Liver (tissue), 3 donors: ENCODE measurements around the gene CRISPLD2.

Source experiments
- FOXA2 ChIP-seq: IDR thresholded peaks from 2 replicates; pipeline ENCODE4 v1.6.1; 2016; ENCODE audit warnings: antibody characterized with exemption
- RAD21 ChIP-seq, 2 donors: IDR thresholded peaks; 2 replicates each; pipeline ENCODE4 v1.6.1; 2016; ENCODE audit warnings: antibody characterized with exemption in 2 of 2, mild to moderate bottlenecking in 2 of 2
- TAF1 ChIP-seq: conservative IDR thresholded peaks from 2 replicates; pipeline ENCODE4 v1.6.1; 2016; ENCODE audit warnings: antibody characterized with exemption, mild to moderate bottlenecking
- TF ChIP-seq, protein P1 (sequence below): fragments of 150-350 bp; IDR thresholded peaks from 2 replicates; pipeline ENCODE4 v1.5.1; 2017; ENCODE audit warnings: improper control_type of control experiment, low read depth, low read length; ENCODE audit not compliant: missing input control
- TF ChIP-seq, protein P2 (sequence below): IDR thresholded peaks from 2 replicates; pipeline ENCODE4 v1.6.1; 2016; ENCODE audit warnings: antibody characterized with exemption
- donor health status: healthy.
- donor health status: healthy.

DNA sequence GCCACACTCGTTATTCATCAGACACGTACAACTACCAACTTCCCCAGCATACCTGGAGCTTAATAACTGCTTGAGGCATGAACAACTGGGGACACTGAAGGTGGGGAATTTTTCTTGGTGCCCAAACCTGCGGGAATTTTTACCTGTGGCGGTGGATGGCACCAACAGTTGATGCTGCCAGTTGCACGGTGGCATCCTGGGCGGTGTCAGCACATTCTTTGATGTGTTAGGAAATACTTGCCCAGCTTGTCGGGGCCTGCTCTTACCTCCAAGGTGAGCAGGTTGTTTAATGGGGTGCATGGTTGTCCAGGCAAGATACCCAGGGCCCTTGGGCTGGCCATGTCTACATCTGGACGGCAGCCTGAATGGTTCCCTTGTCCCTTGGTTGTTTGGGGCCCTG, 79.6 kb downstream of the CRISPLD2 start:
- TF ChIP-seq, protein P1, sequence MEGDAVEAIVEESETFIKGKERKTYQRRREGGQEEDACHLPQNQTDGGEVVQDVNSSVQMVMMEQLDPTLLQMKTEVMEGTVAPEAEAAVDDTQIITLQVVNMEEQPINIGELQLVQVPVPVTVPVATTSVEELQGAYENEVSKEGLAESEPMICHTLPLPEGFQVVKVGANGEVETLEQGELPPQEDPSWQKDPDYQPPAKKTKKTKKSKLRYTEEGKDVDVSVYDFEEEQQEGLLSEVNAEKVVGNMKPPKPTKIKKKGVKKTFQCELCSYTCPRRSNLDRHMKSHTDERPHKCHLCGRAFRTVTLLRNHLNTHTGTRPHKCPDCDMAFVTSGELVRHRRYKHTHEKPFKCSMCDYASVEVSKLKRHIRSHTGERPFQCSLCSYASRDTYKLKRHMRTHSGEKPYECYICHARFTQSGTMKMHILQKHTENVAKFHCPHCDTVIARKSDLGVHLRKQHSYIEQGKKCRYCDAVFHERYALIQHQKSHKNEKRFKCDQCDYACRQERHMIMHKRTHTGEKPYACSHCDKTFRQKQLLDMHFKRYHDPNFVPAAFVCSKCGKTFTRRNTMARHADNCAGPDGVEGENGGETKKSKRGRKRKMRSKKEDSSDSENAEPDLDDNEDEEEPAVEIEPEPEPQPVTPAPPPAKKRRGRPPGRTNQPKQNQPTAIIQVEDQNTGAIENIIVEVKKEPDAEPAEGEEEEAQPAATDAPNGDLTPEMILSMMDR: no peak
- TF ChIP-seq FOXA2 (no peak), TAF1 (no peak), RAD21 (IDR thresholded peaks at IDR 0.05) (no peak)
- TF ChIP-seq, protein P2, sequence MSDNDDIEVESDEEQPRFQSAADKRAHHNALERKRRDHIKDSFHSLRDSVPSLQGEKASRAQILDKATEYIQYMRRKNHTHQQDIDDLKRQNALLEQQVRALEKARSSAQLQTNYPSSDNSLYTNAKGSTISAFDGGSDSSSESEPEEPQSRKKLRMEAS: no peak
